ENCODE data around the gene RIPK4. TPM values are rescaled to one million over a fixed set of nuclear protein-coding genes. Genes with fewer than 3 reads are reported as not detected.

RIPK4 gene
- total and polyA plus RNA-seq, 12 donors, result 0.04 to 0.18 (median 0.14) TPM; not detected in 5

DNA sequence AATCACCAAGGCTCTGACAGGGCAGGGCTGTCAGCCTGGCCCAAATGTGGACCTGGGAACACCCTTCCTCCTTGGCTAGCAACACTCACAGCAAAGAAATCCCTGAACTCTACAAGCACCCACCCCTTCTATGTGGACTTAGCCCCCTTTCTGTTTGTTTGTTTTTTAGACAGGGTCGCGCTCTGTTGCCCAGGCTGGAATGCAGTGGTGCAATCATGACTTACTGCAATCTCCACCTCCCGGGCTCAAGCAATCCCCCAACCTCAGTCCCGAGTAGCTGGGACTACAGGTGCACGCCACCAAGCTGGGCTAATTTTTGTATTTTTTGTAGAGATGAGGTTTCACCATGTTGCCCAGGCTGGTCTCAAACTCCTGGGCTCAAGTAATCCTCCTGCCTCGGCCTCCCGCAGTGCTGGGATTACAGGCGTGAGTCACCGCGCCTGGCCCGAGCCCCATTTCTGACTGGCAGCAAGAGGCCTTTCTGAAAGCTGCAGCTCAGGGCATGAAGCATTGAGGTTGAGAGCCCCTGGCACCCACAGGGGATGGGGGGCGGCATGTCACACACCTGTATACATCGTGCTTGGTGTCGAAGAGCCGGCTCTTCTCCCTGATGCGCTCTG is 16.2 kb downstream of the RIPK4 start:
- H3K27me3 ChIP-seq, result no peaks in the 10 kb centered on the region
- H3K4me3 ChIP-seq, result no peak overlapping the region
- no peak for DNase-seq
- no peak for TF ChIP-seq POLR2A (IDR thresholded peaks at IDR 0.05)
- TF ChIP-seq, protein P1, sequence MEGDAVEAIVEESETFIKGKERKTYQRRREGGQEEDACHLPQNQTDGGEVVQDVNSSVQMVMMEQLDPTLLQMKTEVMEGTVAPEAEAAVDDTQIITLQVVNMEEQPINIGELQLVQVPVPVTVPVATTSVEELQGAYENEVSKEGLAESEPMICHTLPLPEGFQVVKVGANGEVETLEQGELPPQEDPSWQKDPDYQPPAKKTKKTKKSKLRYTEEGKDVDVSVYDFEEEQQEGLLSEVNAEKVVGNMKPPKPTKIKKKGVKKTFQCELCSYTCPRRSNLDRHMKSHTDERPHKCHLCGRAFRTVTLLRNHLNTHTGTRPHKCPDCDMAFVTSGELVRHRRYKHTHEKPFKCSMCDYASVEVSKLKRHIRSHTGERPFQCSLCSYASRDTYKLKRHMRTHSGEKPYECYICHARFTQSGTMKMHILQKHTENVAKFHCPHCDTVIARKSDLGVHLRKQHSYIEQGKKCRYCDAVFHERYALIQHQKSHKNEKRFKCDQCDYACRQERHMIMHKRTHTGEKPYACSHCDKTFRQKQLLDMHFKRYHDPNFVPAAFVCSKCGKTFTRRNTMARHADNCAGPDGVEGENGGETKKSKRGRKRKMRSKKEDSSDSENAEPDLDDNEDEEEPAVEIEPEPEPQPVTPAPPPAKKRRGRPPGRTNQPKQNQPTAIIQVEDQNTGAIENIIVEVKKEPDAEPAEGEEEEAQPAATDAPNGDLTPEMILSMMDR (IDR thresholded peaks at IDR 0.05), result no peak
- intact Hi-C loops (cut with DNase I), result no loop called here
- H3K9me3 ChIP-seq (replicated peaks in 1 of 3), result no peaks in the 10 kb centered on the region
- H3K36me3 ChIP-seq (replicated peaks in 1 of 2), result no peaks in the 10 kb centered on the region
- H3K27ac ChIP-seq, result no peak overlapping the region
- H3K4me1 ChIP-seq (replicated peaks in 1 of 2), result no peaks in the 10 kb centered on the region
- WGBS, 4 donors, result 73 to 88% (median 85%) methylated on average over 5 to 16 of the region's 16 CpGs

DNA sequence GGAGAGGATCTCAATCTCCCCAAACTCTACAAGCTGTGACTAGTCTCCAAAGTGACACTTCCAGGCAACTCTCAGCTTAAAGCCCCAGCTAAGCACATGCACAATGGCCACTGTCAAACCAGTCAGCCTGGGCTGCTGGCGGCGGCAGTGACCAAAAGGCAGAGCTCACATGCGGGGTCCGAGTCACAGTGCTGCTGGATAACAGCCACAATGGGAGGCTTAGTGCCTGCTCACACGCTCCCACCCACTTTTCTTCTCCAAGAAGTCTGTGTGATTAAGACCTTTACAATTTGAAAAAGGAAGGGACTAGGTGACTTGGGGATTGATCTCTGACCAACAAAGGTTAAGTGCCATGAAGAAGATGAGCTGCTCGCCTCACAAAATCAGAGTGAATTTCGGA is 16.8 kb downstream of the RIPK4 start:
- Histone ChIP-seq H3K27me3 (no peaks in the 10 kb centered on the region), H3K4me1 (replicated peaks in 1 of 2) (no peaks in the 10 kb centered on the region), H3K36me3 (replicated peaks in 1 of 2) (no peaks in the 10 kb centered on the region), H3K9me3 (replicated peaks in 1 of 3) (no peaks in the 10 kb centered on the region), H3K4me3 (no peak overlapping the region), H3K27ac (no peak overlapping the region)
- 52 to 79% (median 73%) methylated on average over 7 of the region's 7 CpGs for WGBS, 4 donors
- TF ChIP-seq POLR2A (IDR thresholded peaks at IDR 0.05), result no peak
- TF ChIP-seq, protein P1 (IDR thresholded peaks at IDR 0.05), result no peak
- intact Hi-C loops (cut with DNase I), result no loop called here
- DNase-seq, result no peak

DNA sequence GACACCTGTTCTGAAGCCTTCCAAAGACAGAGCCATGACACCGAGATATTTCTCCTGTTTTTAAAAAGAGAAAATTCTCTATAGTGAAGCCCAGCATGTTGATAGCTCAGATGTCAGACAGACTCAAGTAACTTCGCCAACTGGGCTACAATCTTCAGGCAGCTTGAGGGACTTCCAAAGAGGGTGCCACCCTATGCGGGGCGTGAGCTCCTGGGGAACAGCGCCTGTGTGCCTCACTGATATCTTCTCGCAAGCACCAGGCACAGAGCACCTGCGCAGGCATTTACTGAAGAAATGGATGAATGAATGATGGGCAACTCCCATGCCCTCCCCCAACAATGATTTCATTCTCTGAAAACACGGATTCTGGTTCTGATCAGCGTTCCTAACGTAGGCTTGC is 17.6 kb downstream of the RIPK4 start:
- H3K27ac ChIP-seq, result no peak overlapping the region
- 83 to 90% (median 86%) methylated on average over 10 of the region's 10 CpGs for WGBS, 4 donors
- no peaks in the 10 kb centered on the region for H3K4me1 ChIP-seq (replicated peaks in 1 of 2)
- no peaks in the 10 kb centered on the region for H3K27me3 ChIP-seq
- TF ChIP-seq POLR2A (IDR thresholded peaks at IDR 0.05), result no peak
- TF ChIP-seq, protein P1 (IDR thresholded peaks at IDR 0.05), result no peak
- DNase-seq, result no peak
- no peaks in the 10 kb centered on the region for H3K9me3 ChIP-seq (replicated peaks in 1 of 3)
- no peak overlapping the region for H3K4me3 ChIP-seq
- intact Hi-C loops (cut with DNase I), result no loop called here
- H3K36me3 ChIP-seq (replicated peaks in 1 of 2), result no peaks in the 10 kb centered on the region

DNA sequence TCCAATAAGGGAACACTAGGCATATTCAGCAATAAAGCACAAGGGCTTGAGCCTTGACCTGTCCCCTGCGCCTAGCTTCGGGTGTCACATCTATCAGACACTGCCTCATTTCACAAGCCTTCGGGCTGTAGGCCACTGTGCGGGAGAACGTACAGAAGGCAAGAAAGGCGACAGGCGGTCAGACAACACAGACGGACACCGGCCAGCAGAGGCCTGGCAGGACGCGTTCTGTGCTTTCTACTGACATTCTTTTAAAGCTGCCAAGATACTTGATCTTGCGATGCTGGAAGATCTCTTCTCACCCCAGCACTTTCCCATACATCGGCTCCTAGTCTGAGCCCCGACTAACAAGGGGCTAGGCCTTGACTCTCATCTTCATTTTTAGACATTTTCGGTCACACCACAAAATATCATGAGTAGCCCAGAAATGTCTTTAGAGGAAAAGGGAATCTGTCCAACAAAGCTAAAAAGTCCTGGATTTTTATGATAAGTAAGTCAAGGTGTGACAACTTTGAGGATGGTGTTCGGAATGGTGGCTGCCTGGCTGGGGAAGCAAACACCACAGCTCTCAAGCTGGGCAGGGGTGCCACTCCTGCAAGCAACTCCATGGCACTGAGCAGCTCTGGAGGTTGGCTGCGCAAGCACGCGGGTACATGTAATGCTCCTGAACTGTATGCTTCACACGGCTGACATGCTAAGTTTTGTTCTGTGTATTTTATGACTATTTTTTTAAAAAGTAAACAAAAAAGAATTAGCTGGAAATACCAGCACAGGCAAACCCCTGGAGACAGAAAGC is 18.7 kb downstream of the RIPK4 start:
- TF ChIP-seq, protein P1 (IDR thresholded peaks at IDR 0.05), result no peak
- TF ChIP-seq POLR2A (IDR thresholded peaks at IDR 0.05), result no peak
- intact Hi-C loops (cut with DNase I), result no loop called here
- 83 to 92% (median 88%) methylated on average over 20 of the region's 20 CpGs for WGBS, 4 donors
- Histone ChIP-seq H3K27me3 (no peaks in the 10 kb centered on the region), H3K27ac (no peak overlapping the region), H3K9me3 (replicated peaks in 1 of 3) (no peaks in the 10 kb centered on the region), H3K36me3 (replicated peaks in 1 of 2) (no peaks in the 10 kb centered on the region), H3K4me3 (no peak overlapping the region), H3K4me1 (replicated peaks in 1 of 2) (no peaks in the 10 kb centered on the region)
- no peak for DNase-seq
